NOMO-1 treated with DMSO at 0.1 percent for 48 hours (cell line): Measurements from ENCODE around the gene C1orf141.
"Not testable (repeated sequence)": the region's sequence is repeated elsewhere in the genome, so short reads cannot be mapped to it uniquely, and the experiment has no call there.

Source experiments
- DNase-seq: peaks from one replicate; lab custom pipeline; 2025; ENCODE audit not compliant: unreplicated experiment; lab: John Stamatoyannopoulos, UW

The C1orf141 gene

GRCh38 chr1:67089685-67090208 lies 45.0 kb downstream of the C1orf141 start:
- DNase-seq: no peak

- no peak for DNase-seq
Measured at GRCh38 chr1:67088440-67088839, 46.3 kb downstream of the C1orf141 start.

- no peak for DNase-seq
Measured at GRCh38 chr1:67085326-67085725, 49.4 kb downstream of the C1orf141 start.

- no peak for DNase-seq
Measured at GRCh38 chr1:67084765-67085318, 49.9 kb downstream of the C1orf141 start.

- DNase-seq: no peak
Measured at GRCh38 chr1:67078291-67078690, 56.5 kb downstream of the C1orf141 start.

GRCh38 chr1:67077593-67077992 lies 57.2 kb downstream of the C1orf141 start:
- DNase-seq: no peak

- DNase-seq: no peak
Measured at GRCh38 chr1:67072749-67073148, 62.0 kb downstream of the C1orf141 start.

- DNase-seq: not testable (repeated sequence)
Measured at GRCh38 chr1:67067655-67068054, 67.1 kb downstream of the C1orf141 start.

- no peak for DNase-seq
Measured at GRCh38 chr1:67062412-67062811, 72.4 kb downstream of the C1orf141 start.

GRCh38 chr1:67061266-67061665 lies 73.5 kb downstream of the C1orf141 start:
- no peak for DNase-seq

GRCh38 chr1:67060811-67061218 lies 74.0 kb downstream of the C1orf141 start:
- no peak for DNase-seq

GRCh38 chr1:67059346-67059745 lies 75.4 kb downstream of the C1orf141 start:
- no peak for DNase-seq

GRCh38 chr1:67058761-67059160 lies 76.0 kb downstream of the C1orf141 start:
- DNase-seq: no peak

- no peak for DNase-seq
Measured at GRCh38 chr1:67058242-67058641, 76.5 kb downstream of the C1orf141 start.

GRCh38 chr1:67053785-67054772 lies 80.7 kb downstream of the C1orf141 start, which contains the start of gene SLC35D1:
Gene SLC35D1, minus strand, starts transcription at chr1:67054148. Its CDS starts 135 bp downstream, at chr1:67054013.
- peak; percentile 50 for DNase-seq

- DNase-seq: no peak
Measured at GRCh38 chr1:67053535-67053784, 81.3 kb downstream of the C1orf141 start.

GRCh38 chr1:67052741-67053534 lies 81.8 kb downstream of the C1orf141 start:
- DNase-seq: peak; percentile 32

GRCh38 chr1:67051196-67051595 lies 83.6 kb downstream of the C1orf141 start:
- DNase-seq: no peak

- no peak for DNase-seq
Measured at GRCh38 chr1:67044631-67045270, 90.0 kb downstream of the C1orf141 start.

- no peak for DNase-seq
Measured at GRCh38 chr1:67043366-67043765, 91.4 kb downstream of the C1orf141 start.
